ENCODE measurements around the gene PIGV.

PIGV gene

DNA sequence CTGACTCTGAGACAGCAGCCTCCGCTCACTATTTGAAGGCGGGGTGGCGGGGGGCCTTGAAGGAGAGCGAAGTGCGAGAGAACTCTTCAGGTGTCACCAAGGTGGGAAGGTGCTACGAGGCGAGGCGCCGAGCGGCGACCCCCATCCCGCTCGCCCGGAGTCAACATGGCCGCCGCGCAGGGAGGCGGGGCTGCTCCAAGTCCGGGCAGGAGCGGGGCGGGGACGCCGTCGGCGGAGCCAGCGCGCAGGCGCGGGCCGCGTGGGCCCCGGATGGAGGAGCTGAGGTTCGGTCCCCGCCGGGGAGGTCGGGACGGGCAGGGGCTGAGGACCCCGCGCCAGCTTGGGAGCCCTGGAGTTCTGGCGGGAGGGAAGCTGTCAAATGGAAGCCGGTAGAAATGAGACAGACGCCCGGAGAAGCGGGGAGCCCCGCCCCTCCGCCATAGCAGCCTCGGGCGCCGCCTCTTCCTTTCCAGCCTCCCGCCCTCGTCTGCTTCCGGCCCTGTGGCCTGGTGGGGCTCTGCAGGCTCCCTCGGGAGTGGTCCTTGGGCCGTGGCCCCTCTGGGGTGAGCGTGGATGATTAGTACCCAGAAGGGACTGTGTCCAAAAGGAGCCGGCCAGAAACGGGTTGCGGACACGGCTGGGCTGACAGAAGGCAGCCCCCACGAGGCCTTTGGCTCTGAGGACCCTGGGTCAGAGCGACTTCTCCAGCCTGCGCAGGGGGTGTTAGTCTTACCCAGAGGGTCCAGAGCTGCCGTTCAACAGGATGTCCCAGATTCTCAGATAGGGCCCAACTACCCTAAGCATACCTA lies at the start of gene PIGV:
Gene PIGV, plus strand, starts transcription at position 245 of the 809 bp plus-strand sequence. CDS start 2,866 bp downstream, outside the sequence.
- no peaks in the 10 kb centered on the region for H3K27me3 Mint-ChIP-seq (ENCODE audit: low read depth)
- peaks cover 17% of the 10 kb centered on the region for H3K36me3 Mint-ChIP-seq (ENCODE audit: low read depth)
- peaks cover 71% of the 10 kb centered on the region for H3K4me1 Mint-ChIP-seq (ENCODE audit: low read depth)
- no peaks in the 10 kb centered on the region for H3K9me3 Mint-ChIP-seq
- peak within 1 kb of the TSS; percentile 100 for H3K27ac Mint-ChIP-seq
- peak within 1 kb of the TSS; percentile 99 for H3K4me3 Mint-ChIP-seq

DNA sequence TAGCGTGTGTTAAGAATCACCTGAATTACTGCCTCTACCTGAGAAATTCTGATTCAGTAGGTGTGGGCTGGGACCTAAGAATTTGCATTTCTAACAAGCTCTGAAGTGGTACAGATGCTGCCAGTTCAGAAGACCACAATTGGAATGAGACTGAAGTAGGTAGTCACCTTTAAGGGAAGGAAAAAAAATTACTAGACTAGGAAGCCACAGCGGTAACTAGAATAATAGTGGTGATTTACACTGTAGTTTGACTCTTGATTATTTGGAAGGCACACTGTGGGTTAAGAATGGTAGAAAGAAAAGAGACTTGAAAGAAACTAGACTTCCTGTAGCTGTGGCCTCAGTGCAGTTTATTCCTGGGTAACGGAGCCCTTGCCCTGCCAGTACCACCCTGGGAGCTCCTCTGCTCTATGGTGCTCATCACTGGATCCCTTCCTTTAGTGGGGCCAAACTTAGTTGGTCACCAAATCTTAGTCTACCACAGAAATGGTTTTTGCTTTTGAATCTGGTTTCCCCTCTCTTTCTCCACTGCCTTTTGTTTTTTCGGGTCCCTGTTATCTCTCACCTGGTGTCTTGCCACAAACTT lies 48.3 kb upstream of the PIGV start:
- Mint-ChIP-seq H3K27ac (peak overlapping the region; percentile 29), H3K4me1 (ENCODE audit: low read depth) (peaks cover 53% of the 10 kb centered on the region), H3K27me3 (ENCODE audit: low read depth) (no peaks in the 10 kb centered on the region), H3K9me3 (no peaks in the 10 kb centered on the region), H3K36me3 (ENCODE audit: low read depth) (peaks cover 32% of the 10 kb centered on the region), H3K4me3 (peak overlapping the region; percentile 9)

DNA sequence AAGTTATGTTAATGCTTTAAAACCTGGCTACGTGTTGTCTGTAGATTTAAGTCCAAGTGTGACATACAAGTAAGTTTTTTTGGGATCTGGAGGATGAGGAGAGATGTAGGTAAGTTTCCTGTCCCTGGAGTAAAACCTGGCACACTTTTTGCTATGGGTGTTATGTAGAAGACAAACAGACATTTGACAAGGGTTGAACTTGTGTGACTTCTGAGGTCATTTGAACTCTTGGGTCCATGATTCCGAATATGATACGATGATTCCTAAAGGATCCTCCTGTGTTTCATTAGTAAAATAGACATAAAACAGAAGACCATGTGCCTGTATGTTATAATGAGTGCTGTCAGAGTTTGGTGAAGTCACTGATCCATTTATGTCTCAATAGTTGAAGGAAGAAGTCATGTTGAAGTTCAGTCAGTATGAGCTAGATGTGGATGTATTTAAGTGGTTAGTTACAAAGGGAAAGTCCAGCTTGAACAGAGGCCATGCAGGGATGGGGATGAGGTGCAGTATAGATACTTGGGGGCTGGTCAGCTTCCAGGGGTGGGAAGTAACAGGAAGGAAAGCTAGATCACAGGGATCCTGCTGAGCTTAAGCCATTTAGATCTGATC lies 47.6 kb upstream of the PIGV start:
- H3K4me3 Mint-ChIP-seq: no peak overlapping the region

DNA sequence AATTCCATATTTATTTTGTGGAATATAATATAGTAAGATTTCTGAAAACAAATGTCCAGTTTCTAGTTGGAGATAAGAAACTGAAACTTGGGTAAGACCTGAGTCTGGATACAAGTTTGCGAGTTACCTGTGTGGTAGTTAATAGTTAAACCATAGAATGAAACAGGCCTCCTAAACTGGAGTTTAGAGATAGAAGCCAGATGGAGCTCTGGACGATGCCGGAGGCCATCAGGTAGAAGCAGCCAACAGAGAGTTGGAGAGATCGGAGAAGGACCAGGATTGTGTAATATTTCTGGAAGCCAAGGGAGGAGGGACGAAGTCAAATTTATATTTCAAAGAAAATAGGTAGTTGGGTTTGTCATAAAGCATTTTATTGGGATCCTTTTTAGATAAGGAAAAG lies 46.8 kb upstream of the PIGV start:
- H3K4me1 Mint-ChIP-seq (ENCODE audit: low read depth): peaks cover 54% of the 10 kb centered on the region
- H3K36me3 Mint-ChIP-seq (ENCODE audit: low read depth): peaks cover 24% of the 10 kb centered on the region
- no peaks in the 10 kb centered on the region for H3K27me3 Mint-ChIP-seq (ENCODE audit: low read depth)
- peak overlapping the region; percentile 8 for H3K27ac Mint-ChIP-seq
- no peaks in the 10 kb centered on the region for H3K9me3 Mint-ChIP-seq
- no peak overlapping the region for H3K4me3 Mint-ChIP-seq

More for the DNA sequence above, 47.6 kb upstream of the PIGV start:
- peaks cover 56% of the 10 kb centered on the region for H3K4me1 Mint-ChIP-seq (ENCODE audit: low read depth)
- no peaks in the 10 kb centered on the region for H3K27me3 Mint-ChIP-seq (ENCODE audit: low read depth)
- H3K36me3 Mint-ChIP-seq (ENCODE audit: low read depth): peaks cover 29% of the 10 kb centered on the region
- H3K9me3 Mint-ChIP-seq: no peaks in the 10 kb centered on the region
- peak overlapping the region; percentile 29 for H3K27ac Mint-ChIP-seq

DNA sequence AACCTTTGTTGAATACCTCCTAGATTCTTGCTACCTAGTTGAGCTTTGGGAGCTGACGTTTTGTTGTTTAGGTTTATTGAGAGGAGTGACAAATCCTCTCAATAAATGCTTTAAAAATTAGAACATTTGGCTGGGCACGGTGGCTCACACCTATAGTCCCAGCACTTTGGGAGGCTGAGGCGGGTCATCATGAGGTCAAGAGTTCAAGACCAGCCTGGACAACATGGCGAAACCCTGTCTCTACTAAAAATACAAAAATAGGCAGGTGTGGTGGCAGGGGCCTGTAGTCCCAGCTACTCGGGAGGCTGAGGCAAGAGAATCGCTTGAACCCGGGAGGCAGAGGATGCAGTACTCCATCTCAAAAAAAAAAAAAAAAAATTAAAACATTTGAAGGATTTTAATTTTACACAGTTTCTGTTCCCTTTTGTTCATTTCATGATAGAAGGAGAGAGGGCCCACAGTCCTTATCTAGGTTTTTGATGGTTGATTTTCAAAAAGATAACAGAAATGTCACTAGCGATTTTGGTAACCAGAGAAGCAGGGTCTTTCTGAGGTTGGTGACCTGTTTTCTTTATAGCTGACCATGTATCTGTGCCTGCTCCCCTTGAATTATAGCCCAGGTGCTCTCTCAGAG lies 44.2 kb upstream of the PIGV start:
- H3K36me3 Mint-ChIP-seq (ENCODE audit: low read depth): peaks cover 43% of the 10 kb centered on the region
- H3K9me3 Mint-ChIP-seq: no peaks in the 10 kb centered on the region

DNA sequence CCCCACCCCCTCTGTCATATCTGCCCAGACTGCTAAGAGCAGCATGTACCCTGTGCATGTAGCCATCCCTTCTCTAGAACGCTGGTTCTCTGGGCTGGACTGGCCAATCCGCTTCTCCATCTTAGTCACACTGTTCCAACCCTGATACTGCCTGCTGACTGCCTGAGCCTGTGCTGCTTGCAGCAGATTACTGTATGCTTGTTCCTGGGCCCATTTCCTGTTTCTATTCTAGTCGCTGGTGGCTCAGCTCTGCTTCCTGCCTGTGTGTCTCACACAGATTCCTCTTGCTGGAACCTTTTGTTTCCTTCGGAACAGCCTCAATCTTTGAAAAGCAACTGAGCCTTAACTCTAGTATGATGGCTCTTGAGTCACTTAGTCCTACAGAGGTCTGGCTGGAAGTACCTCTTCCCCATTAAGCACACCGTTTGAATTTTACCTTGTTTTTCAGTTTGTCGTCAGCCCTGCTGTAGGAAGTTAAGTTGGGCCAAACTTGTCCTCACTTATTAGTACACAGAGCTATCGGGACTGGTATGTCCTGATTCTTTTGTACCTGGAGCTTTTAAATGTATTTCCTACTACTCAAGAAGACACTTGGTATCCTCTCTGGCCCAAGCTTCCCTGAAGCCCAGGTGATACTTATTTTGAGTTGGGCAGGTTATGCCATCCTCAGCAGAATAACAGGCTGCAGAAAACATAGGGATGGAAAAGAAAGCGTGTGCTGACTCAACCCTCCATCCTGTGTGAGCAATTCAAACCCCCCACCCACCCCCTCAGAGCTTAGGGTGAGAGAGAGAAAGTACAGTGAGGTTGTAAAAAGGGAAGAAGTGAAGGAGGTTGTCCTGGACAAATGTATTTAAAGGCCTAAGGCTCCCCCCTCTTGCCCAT lies 43.4 kb upstream of the PIGV start:
- H3K27ac Mint-ChIP-seq: peak overlapping the region; percentile 94

More for the DNA sequence above, 44.2 kb upstream of the PIGV start:
- peaks cover 70% of the 10 kb centered on the region for H3K4me1 Mint-ChIP-seq (ENCODE audit: low read depth)
- H3K27me3 Mint-ChIP-seq (ENCODE audit: low read depth): no peaks in the 10 kb centered on the region
- H3K27ac Mint-ChIP-seq: peak overlapping the region; percentile 94
- peak overlapping the region; percentile 72 for H3K4me3 Mint-ChIP-seq

DNA sequence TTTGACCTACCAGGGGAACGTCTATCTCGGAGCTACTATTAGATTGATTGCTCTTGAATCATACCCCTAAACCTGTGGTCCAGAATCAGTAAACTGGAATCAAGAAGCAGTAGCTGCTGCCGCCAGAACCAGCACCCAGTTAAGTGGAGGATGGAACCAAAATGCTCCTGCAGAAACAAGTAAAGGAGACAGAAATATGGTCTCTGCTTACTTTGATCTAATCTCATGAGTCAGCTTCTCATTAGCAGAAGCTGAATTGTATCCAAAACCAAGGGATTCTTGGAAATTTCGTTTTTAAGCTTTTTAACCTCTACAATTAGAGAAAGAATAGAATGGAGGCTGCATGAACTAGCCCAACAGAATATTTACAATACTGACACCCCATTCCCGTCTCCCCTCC lies 42.6 kb upstream of the PIGV start:
- Mint-ChIP-seq H3K27ac (peak overlapping the region; percentile 94), H3K27me3 (ENCODE audit: low read depth) (no peaks in the 10 kb centered on the region), H3K36me3 (ENCODE audit: low read depth) (peaks cover 47% of the 10 kb centered on the region), H3K9me3 (no peaks in the 10 kb centered on the region), H3K4me3 (peak overlapping the region; percentile 72), H3K4me1 (ENCODE audit: low read depth) (peaks cover 69% of the 10 kb centered on the region)

More for the DNA sequence above, 43.4 kb upstream of the PIGV start:
- Mint-ChIP-seq H3K4me3 (peak overlapping the region; percentile 72), H3K9me3 (no peaks in the 10 kb centered on the region), H3K4me1 (ENCODE audit: low read depth) (peaks cover 68% of the 10 kb centered on the region), H3K27me3 (ENCODE audit: low read depth) (no peaks in the 10 kb centered on the region), H3K36me3 (ENCODE audit: low read depth) (peaks cover 46% of the 10 kb centered on the region)

DNA sequence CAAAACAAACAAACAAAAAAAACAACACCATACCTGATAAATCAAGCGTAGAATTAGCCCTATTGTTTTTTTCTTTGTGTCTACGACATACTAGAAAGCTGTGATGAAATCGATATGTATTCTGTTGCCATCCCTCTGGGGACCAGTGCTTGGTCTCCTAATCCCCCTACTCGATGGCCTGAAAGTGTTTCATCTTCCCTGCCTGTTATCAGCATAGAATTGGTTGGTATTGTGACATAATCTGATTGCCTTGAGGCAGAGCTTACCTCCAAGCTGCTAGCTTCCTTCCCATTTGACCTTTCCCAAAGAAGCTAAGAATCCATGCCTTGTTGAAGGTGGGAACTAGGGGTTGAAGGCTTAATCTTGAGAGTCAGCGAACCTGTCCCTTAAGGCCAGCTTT lies 40.7 kb upstream of the PIGV start:
- Mint-ChIP-seq H3K27ac (no peak overlapping the region), H3K36me3 (ENCODE audit: low read depth) (peaks cover 42% of the 10 kb centered on the region), H3K4me1 (ENCODE audit: low read depth) (peaks cover 68% of the 10 kb centered on the region), H3K4me3 (no peak overlapping the region), H3K9me3 (no peaks in the 10 kb centered on the region), H3K27me3 (ENCODE audit: low read depth) (no peaks in the 10 kb centered on the region)

DNA sequence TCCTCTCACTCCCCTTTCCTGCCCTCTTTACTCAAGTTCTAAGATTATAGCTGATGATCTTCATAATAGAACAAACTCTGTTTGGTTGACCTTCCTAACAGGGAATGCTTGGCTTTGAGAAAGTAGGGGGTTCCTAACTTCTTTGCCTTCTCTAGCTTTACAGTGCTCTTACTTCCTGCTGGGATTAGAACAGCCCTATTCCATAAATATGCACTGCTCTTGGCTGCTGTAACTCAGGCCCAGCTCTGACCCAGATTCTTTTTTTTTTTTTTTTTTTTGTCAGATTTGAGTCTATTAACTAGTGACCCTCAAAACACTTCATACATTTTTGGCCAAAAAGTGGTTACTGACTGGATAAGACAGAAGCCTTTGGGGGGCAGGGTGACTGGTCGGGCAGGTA lies 39.4 kb upstream of the PIGV start:
- peaks cover 43% of the 10 kb centered on the region for H3K36me3 Mint-ChIP-seq (ENCODE audit: low read depth)
- H3K9me3 Mint-ChIP-seq: no peaks in the 10 kb centered on the region
- H3K4me3 Mint-ChIP-seq: no peak overlapping the region

DNA sequence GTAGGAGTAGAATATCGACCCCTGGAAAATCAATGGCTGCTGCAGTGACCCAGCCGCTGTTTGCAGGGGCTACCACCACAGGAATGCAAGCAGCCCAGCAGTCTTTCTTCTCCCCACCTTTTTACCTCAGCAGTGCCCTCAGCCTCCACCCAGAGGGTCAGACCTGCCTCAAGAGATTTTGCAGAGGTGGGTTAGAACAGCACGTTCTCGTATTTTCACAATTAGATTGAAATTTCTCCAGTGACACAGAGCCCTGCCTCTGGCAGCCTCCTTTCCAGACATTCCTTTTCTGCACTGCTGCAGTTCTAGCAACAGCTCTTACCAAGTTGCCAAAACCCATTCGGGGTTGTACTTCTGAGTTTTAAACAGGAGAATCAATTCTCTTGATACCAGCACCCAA lies 38.3 kb upstream of the PIGV start:
- Mint-ChIP-seq H3K9me3 (no peaks in the 10 kb centered on the region), H3K4me3 (no peak overlapping the region), H3K36me3 (ENCODE audit: low read depth) (peaks cover 45% of the 10 kb centered on the region), H3K27ac (no peak overlapping the region), H3K27me3 (ENCODE audit: low read depth) (no peaks in the 10 kb centered on the region), H3K4me1 (ENCODE audit: low read depth) (peaks cover 59% of the 10 kb centered on the region)

More for the DNA sequence above, 39.4 kb upstream of the PIGV start:
- Mint-ChIP-seq H3K4me1 (ENCODE audit: low read depth) (peaks cover 63% of the 10 kb centered on the region), H3K27me3 (ENCODE audit: low read depth) (no peaks in the 10 kb centered on the region), H3K27ac (peak overlapping the region; percentile 44)

DNA sequence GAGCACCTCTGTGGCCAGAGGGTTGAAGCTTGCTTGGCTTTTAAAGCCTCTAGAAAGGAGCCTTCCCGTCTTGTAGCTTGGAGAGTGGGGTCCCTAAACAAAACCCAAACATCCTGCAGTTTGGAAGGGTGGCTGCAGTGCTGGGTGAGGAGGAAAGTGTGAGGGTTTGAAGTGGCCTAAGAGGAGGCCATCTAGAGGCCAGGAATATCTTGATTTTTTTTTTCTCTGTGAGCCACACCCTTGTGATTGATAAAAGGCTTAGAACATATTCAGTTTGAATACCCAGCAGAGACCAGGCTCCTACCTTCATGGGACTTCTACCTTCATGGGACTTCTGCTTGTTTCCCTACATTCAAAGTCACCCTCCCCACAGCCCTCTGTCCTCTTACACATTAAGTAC lies 37.3 kb upstream of the PIGV start:
- Mint-ChIP-seq H3K4me1 (ENCODE audit: low read depth) (peaks cover 51% of the 10 kb centered on the region), H3K27ac (peak overlapping the region; percentile 46), H3K36me3 (ENCODE audit: low read depth) (peaks cover 46% of the 10 kb centered on the region), H3K4me3 (no peak overlapping the region), H3K9me3 (no peaks in the 10 kb centered on the region), H3K27me3 (ENCODE audit: low read depth) (no peaks in the 10 kb centered on the region)

DNA sequence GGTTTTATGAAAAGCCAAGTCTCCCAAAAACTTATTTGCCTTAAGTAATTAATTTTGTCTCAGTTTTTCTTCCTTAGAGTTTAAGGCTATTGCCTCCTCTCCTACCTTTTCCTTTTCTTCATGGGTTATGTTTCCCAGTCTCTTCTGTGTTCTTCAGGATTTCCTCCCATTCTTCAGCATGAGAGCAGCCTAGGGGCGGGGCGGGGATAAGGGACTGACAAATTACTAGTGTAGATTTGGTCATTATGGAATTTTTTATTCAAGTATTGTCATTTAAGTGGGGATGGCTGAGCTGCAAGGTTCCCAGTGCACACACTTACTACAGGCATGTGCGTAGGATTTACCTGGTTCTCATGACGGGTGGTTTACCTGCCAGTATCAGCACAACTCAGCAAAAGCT lies 35.2 kb upstream of the PIGV start:
- Mint-ChIP-seq H3K4me3 (no peak overlapping the region), H3K27me3 (ENCODE audit: low read depth) (no peaks in the 10 kb centered on the region), H3K4me1 (ENCODE audit: low read depth) (peaks cover 43% of the 10 kb centered on the region), H3K27ac (no peak overlapping the region), H3K36me3 (ENCODE audit: low read depth) (peaks cover 36% of the 10 kb centered on the region), H3K9me3 (no peaks in the 10 kb centered on the region)

DNA sequence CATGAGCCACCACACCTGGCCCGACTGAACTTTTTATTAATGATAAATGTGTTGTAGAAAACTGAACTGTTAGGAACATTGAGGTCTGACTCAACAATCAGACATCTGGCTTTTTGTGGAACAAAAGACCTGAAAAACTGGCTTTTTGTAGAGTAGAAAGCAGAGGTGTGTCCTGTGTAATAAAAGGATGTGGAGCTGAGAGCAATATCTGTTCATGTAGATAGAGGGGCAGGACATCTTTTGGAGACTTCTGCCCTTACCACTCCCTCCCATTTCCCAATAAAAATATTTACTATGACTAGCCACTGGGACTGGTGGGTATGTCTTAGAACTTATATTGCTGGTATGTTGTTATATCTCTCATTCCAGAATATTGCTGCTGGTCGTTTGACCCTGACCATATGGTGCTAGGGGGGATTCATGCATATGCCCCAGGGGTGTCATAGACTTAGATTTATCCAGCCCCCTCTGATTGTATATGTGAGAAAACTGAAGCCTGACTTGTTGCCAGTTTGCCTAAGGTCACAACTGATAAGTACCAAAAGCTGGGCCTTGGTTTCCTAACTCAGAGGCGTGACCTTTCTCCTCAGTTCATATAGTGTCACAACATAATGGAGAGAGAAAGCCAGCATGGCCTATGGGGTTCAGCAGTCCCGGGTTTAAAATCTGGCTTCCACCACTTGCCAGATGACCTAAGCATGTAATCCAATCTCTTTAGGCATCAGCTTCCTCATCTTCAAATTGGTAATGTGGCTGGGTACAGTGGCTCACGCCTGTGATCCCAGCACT lies 33.5 kb upstream of the PIGV start:
- H3K4me1 Mint-ChIP-seq (ENCODE audit: low read depth): peaks cover 33% of the 10 kb centered on the region
- H3K27ac Mint-ChIP-seq: no peak overlapping the region
- H3K4me3 Mint-ChIP-seq: no peak overlapping the region
- no peaks in the 10 kb centered on the region for H3K9me3 Mint-ChIP-seq
- H3K36me3 Mint-ChIP-seq (ENCODE audit: low read depth): peaks cover 31% of the 10 kb centered on the region
- no peaks in the 10 kb centered on the region for H3K27me3 Mint-ChIP-seq (ENCODE audit: low read depth)

Measured in T-helper 1 cell treated with Interleukin-12 subunit alpha and Interleukin-12 subunit beta and Interleukin-4 antibody, amounts not matched to agents 30 μg/mL and 1 μg/mL, for 36 hours (primary cell).